Retinal pigment epithelial cell (primary cell): ENCODE results near the gene CDH13.

Experiments
- DNase-seq: peaks from one replicate; pipeline ENCODE4 v3.0.0-alpha.2; 2010; ENCODE audit warnings: low read depth
- H3K4me3 ChIP-seq: 2 replicates; pipeline ENCODE4 v1.5.1; 2011; ENCODE audit warnings: mild to moderate bottlenecking, low read length, control low read depth, moderate library complexity
- TF ChIP-seq, protein P1 (sequence below): conservative IDR thresholded peaks from 2 replicates; pipeline ENCODE4 v1.5.1; 2011; ENCODE audit warnings: low read depth, low read length, control low read depth, inconsistent platforms

The CDH13 gene

DNA sequence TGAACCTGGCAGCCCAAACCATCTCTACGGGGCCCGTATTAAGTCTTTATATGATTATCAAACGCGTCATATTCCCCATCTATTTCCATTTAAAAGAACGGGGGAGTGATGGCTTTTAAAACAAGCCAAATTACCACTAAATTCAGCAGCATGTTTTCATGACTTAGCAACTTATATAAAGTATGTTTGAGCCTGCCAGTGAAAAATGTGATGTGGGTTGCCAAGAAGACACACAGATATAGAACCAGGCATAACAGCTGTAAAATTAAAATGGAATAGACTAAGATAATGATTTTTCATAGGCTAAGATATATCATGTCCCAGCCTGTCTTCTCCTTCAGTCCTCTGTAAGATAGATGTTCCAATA lies 1136.2 kb downstream of the CDH13 start:
- TF ChIP-seq, protein P1, sequence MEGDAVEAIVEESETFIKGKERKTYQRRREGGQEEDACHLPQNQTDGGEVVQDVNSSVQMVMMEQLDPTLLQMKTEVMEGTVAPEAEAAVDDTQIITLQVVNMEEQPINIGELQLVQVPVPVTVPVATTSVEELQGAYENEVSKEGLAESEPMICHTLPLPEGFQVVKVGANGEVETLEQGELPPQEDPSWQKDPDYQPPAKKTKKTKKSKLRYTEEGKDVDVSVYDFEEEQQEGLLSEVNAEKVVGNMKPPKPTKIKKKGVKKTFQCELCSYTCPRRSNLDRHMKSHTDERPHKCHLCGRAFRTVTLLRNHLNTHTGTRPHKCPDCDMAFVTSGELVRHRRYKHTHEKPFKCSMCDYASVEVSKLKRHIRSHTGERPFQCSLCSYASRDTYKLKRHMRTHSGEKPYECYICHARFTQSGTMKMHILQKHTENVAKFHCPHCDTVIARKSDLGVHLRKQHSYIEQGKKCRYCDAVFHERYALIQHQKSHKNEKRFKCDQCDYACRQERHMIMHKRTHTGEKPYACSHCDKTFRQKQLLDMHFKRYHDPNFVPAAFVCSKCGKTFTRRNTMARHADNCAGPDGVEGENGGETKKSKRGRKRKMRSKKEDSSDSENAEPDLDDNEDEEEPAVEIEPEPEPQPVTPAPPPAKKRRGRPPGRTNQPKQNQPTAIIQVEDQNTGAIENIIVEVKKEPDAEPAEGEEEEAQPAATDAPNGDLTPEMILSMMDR = no peak
- no peak overlapping the region for H3K4me3 ChIP-seq
- DNase-seq = no peak

DNA sequence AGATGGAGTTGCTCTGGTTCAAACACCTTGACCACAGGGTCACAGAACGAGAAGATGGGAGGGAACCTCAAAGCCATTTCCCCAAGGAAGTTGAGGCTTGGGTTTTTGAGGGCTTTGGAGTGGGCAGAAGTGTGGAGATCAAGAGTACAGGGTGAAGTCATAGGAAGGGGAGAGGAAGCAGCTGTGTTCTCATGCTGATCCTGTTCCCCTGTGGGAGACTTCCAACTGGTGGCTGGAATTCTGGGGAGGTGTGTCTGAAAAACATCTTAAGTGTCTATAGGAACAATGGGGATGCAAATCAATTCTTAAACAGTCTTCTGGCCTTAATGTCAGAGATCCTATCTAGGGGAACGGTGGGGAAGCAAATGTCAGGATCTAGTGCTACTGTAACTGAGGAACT lies 1142.2 kb downstream of the CDH13 start:
- H3K4me3 ChIP-seq = no peak overlapping the region
- no peak for DNase-seq
- TF ChIP-seq, protein P1 = no peak

DNA sequence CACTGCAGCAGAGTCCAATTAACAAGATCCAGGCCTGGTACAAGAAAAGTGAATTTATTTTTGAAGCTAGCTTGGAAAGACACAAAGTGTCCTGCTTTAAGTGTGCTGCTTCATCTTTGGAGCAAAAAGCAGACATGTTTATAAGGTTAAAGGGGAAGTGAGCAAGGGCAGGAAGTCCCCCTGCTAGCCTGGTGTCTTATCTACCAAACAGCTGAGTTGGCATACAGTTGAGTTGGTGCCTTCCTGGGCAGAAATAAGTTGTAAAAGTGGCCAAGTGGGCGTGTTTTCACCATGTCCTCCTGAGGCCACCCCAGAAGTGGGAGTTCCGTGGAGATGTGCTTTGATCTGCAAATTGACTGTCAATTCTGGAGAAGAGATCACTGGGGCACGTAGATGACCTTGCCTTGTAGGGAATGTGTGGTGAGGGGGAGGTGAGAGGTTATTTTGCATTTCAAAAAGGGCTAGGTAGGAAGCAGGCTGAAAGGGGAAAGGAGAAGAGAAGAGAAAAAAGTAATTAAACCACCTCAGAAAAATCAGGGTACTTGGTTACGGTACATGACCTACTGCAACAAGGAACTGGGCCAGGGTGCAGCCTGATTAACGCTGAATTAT lies 1142.7 kb downstream of the CDH13 start:
- no peak overlapping the region for H3K4me3 ChIP-seq
- TF ChIP-seq, protein P1 = no peak
- DNase-seq = no peak

DNA sequence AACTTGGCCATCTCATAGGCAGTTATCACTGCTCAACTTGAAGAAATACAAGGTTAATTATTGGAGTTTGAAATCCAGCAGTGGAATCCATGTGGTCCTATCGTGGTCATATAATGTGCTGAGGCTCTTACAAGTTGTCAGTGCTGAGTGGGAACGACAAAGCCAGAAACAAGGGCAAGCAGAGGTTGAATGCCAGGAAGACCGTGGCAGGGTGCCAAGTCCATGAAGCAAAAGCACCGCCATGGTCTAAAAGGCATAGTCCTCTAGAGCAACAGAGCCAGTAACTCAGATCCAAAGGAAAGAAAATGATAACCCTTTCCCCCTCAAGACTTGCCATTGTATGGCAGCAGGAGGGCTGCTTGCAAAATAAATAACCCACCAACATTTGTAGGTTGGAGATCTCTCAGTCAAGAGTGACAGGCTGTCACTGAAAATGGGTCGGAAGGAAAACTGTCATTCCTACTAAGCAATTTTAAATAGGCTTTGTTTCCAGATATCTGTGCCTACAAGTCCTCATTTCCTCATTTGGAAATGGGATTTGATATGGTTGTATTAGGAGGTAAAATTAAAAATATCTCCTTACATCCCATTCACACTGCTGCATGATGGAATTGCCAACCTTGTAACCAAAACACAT lies 1144.7 kb downstream of the CDH13 start:
- H3K4me3 ChIP-seq = no peak overlapping the region
- DNase-seq = no peak
- TF ChIP-seq, protein P1 = no peak

DNA sequence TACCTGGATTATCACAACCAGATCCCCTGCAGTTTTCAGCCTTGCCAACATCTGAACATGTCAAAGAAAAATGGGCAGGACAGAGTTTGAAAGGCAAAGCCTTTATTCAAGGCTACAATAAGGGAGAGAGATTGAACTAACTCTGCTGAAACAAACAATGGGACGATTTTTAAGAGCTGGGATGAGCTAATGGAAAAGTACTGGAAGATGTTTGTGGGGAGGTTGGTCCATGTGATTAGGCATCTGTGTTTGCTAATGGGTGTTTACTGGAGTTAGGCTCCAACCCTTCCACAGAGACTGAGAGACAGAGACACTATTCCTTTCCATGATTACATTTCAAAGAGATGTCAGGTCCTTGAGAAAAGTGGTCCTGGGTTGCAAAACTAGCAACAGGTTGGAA lies 1146.0 kb downstream of the CDH13 start:
- TF ChIP-seq, protein P1 = no peak
- no peak for DNase-seq
- H3K4me3 ChIP-seq = no peak overlapping the region

DNA sequence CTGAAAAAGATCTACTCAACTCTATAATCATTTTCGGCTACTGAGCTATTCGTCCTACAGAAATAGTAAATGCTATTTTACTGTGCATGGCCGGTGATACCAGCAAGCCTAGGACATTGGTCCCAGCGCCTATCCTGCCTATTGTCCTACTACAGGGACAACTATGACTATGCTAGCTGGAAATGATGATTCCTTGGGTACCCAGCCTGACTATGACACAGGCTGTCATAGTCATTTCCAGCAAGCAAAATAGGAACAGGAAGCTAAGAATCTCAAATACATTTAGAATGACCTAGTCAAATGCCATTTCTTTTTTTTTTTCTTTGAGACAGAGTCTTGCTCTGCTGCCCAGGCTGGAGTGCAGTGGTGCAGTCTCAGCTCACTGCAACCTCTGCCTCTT lies 1147.3 kb downstream of the CDH13 start:
- TF ChIP-seq, protein P1 = no peak
- no peak for DNase-seq
- no peak overlapping the region for H3K4me3 ChIP-seq

DNA sequence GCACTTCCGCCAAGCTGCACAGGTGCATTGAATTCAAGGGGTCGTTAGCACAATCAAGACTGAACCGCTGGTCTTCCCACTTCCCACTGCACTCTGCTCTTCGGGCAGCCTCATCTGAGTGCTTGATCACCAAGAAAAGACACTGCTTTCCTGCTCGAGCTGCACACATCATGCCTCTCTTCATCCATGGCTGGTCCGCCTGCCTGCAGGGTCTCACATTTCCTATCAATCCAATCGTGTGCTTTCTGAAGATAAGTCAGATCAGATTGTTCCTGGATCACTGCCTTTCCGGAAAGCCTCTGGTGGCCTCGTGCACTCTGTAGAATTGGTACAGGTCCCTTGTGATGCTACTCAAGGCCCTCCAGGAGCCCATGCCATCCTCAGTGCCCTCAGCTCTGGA lies 1150.2 kb downstream of the CDH13 start:
- DNase-seq = no peak
- no peak overlapping the region for H3K4me3 ChIP-seq
- TF ChIP-seq, protein P1 = no peak
